CD14-positive monocyte (primary cell): ENCODE results near the gene GABRG3. TPM values are rescaled to one million over a fixed set of nuclear protein-coding genes. Genes with fewer than 3 reads are reported as not detected.

Experiments
- DNase-seq, 3 donors: peaks; one replicate each; pipeline ENCODE4 v3.0.0-alpha.2; 2011 to 2022
- H2AFZ ChIP-seq: 2 replicates; pipeline ENCODE4 v1.6.0; 2012; ENCODE audit warnings: mild to moderate bottlenecking, low read depth, low read length, inconsistent platforms; ENCODE audit not compliant: insufficient read depth, poor library complexity, severe bottlenecking
- H3K27ac ChIP-seq, 2 donors: 1 replicate in 1 of 2; 2 replicates in 1 of 2; pipeline ENCODE4 v1.5.1; 2012 to 2013; ENCODE audit warnings: low read length in 2 of 2, control low read depth in 1 of 2, inconsistent platforms in 1 of 2, low read depth in 1 of 2, mild to moderate bottlenecking in 1 of 2
- H3K27me3 ChIP-seq, 2 donors: one replicate each; pipeline versions ENCODE4 v1.6.0 to v1.6.1; 2011 to 2013; ENCODE audit warnings: low read length in 2 of 2; ENCODE audit not compliant: control insufficient read depth in 2 of 2, insufficient read depth in 2 of 2
- H3K36me3 ChIP-seq, 2 donors: replicated peaks in 1 of 2; 1 replicate in 1 of 2; 2 replicates in 1 of 2; pipeline versions ENCODE4 v1.5.1 to v1.6.1; 2012 to 2013; ENCODE audit warnings: low read length in 2 of 2, control low read depth in 1 of 2, inconsistent platforms in 1 of 2, mild to moderate bottlenecking in 1 of 2; ENCODE audit not compliant: insufficient read depth in 2 of 2, control insufficient read depth in 1 of 2
- H3K4me1 ChIP-seq, 2 donors: 1 replicate in 1 of 2; 2 replicates in 1 of 2; pipeline versions ENCODE4 v1.5.1 to v1.6.1; 2012 to 2013; ENCODE audit warnings: low read length in 2 of 2, control low read depth in 1 of 2, inconsistent platforms in 1 of 2, mild to moderate bottlenecking in 1 of 2, moderate library complexity in 1 of 2; ENCODE audit not compliant: insufficient read depth in 2 of 2, control insufficient read depth in 1 of 2
- H3K4me2 ChIP-seq: replicated peaks from 2 replicates; pipeline ENCODE3; 2012; ENCODE audit warnings: low read length, moderate library complexity, mild to moderate bottlenecking; ENCODE audit not compliant: poor library complexity, severe bottlenecking; ENCODE audit errors: extremely low read depth
- H3K4me3 ChIP-seq, 3 experiments: fragments of 200-600 bp in 1 of 3; sonication (generic) in 1 of 3; replicated peaks in 1 of 3; 1 replicate in 2 of 3; 2 replicates in 1 of 3; pipeline ENCODE4 v1.5.1; 2011 to 2013; ENCODE audit warnings: low read length in 3 of 3, mild to moderate bottlenecking in 3 of 3, control low read depth in 2 of 3, low read depth in 2 of 3, inconsistent platforms in 1 of 3, moderate library complexity in 1 of 3
- H3K79me2 ChIP-seq: 2 replicates; pipeline ENCODE4 v1.6.0; 2012; ENCODE audit warnings: mild to moderate bottlenecking, control low read depth, inconsistent platforms, low read length, moderate library complexity; ENCODE audit not compliant: insufficient read depth
- H3K9ac ChIP-seq: 2 replicates; pipeline ENCODE4 v1.6.0; 2017; ENCODE audit warnings: low read length, mild to moderate bottlenecking; ENCODE audit not compliant: insufficient read depth, poor library complexity, severe bottlenecking
- H3K9me3 ChIP-seq, 2 donors: replicated peaks in 1 of 2; 1 replicate in 1 of 2; 2 replicates in 1 of 2; pipeline versions ENCODE4 v1.5.1 to v1.6.1; 2012 to 2013; ENCODE audit warnings: low read length in 2 of 2, control low read depth in 1 of 2; ENCODE audit not compliant: control insufficient read depth in 1 of 2, insufficient read depth in 1 of 2
- H4K20me1 ChIP-seq: 2 replicates; pipeline ENCODE4 v1.6.0; 2012; ENCODE audit warnings: mild to moderate bottlenecking, low read length, control low read depth, moderate library complexity; ENCODE audit not compliant: insufficient read depth
- H3K27ac Mint-ChIP-seq, 7 donors: one replicate each; pipeline ENCODE4 v1.8.0; 2020; ENCODE audit warnings: mild to moderate bottlenecking in 7 of 7, mixed read lengths in 7 of 7, moderate library complexity in 6 of 7, inconsistent platforms in 2 of 7
- H3K27me3 Mint-ChIP-seq, 3 donors: one replicate each; pipeline ENCODE4 v1.8.0; 2021 to 2022; ENCODE audit warnings: low read depth in 3 of 3, mild to moderate bottlenecking in 3 of 3, mixed read lengths in 3 of 3, moderate library complexity in 3 of 3, inconsistent platforms in 1 of 3
- H3K36me3 Mint-ChIP-seq, 2 donors: one replicate each; pipeline ENCODE4 v1.8.0; 2020; ENCODE audit warnings: mixed read lengths in 2 of 2, inconsistent platforms in 1 of 2, mild to moderate bottlenecking in 1 of 2
- H3K4me1 Mint-ChIP-seq: one replicate; pipeline ENCODE4 v1.8.0; 2020; ENCODE audit warnings: mild to moderate bottlenecking, mixed read lengths
- H3K4me3 Mint-ChIP-seq, 2 donors: one replicate each; pipeline ENCODE4 v1.8.0; 2020; ENCODE audit warnings: mild to moderate bottlenecking in 2 of 2, mixed read lengths in 2 of 2, moderate library complexity in 1 of 2
- H3K9me3 Mint-ChIP-seq, 7 donors: one replicate each; pipeline ENCODE4 v1.8.0; 2020 to 2022; ENCODE audit warnings: mixed read lengths in 7 of 7, mild to moderate bottlenecking in 6 of 7, moderate library complexity in 6 of 7, inconsistent platforms in 2 of 7
- CTCF ChIP-seq: fragments of 200-600 bp; IDR thresholded peaks from one replicate; pipeline ENCODE4 v1.8.0; 2022; ENCODE audit warnings: antibody characterized with exemption, mild to moderate bottlenecking
- WGBS: methylation state at CpG from one replicate; pipeline ENCODE4 v1.1.5; 2013; ENCODE audit warnings: missing lambda C conversion rate; ENCODE audit not compliant: insufficient coverage; 5-methylcytosine and 5-hydroxymethylcytosine counted together
- intact Hi-C, 2 donors: fragments of 100-400 bp; cut with micrococcal nuclease; formaldehyde crosslinking; loops; one replicate each; pipeline versions ENCODE4 v1.15.0 to v1.15.1; 2023
- polyA plus RNA-seq, 3 donors: library from polyadenylated mRNA; depleted of rRNA in 1 of 3; unstranded in 2 of 3; stranded (reverse) in 1 of 3; fragments of 300-500 nt in 2 of 3; fragments of >200 nt in 1 of 3; fragmentation: Illumina TruSeq in 2 of 3; gene quantifications; 1 replicate in 2 of 3; 2 replicates in 1 of 3; pipeline ENCODE4 v1.2.3, GENCODE V29; 2012 to 2021

GABRG3 gene
- polyA plus RNA-seq, 3 donors: not detected

GRCh38 chr15:27585041-27585640, 614.2 kb downstream of the GABRG3 start:
- H3K9me3 Mint-ChIP-seq: peaks cover 0 to 24% (median 10%) of the 10 kb centered on the region in 7 donors
- WGBS: no CpG with 5 or more reads among the region's 6 CpGs

GRCh38 chr15:27587810-27588209, 616.8 kb downstream of the GABRG3 start:
- Histone ChIP-seq H3K9me3 (peaks cover 15 to 45% of the 10 kb centered on the region in 2 donors), H2AFZ (no peak overlapping the region), H3K4me2 (no peak overlapping the region), H3K36me3 (no peaks in the 10 kb centered on the region), H3K27me3 (no peaks in the 10 kb centered on the region), H3K4me3 (no peak overlapping the region), H3K9ac (no peak overlapping the region), H4K20me1 (no peaks in the 10 kb centered on the region), H3K4me1 (no peaks in the 10 kb centered on the region), H3K27ac (no peak overlapping the region), H3K79me2 (no peaks in the 10 kb centered on the region)
- no peak for TF ChIP-seq CTCF
- WGBS: 46% methylated on average over 5 of the region's 14 CpGs
- no peak overlapping the region for H3K27ac Mint-ChIP-seq
- H3K36me3 Mint-ChIP-seq: no peaks in the 10 kb centered on the region
- H3K4me1 Mint-ChIP-seq: no peaks in the 10 kb centered on the region
- intact Hi-C loops: no loop called here
- no peak for DNase-seq
- H3K27me3 Mint-ChIP-seq: peaks cover 0 to 4% (median 0%) of the 10 kb centered on the region in 3 donors
- no peak overlapping the region for H3K4me3 Mint-ChIP-seq
- H3K9me3 Mint-ChIP-seq: peaks cover 0 to 16% (median 7%) of the 10 kb centered on the region in 7 donors

More at GRCh38 chr15:27585041-27585640, 614.2 kb downstream of the GABRG3 start:
- intact Hi-C loops: no loop called here
- H3K4me1 ChIP-seq: no peaks in the 10 kb centered on the region
- no peaks in the 10 kb centered on the region for H3K79me2 ChIP-seq
- Mint-ChIP-seq H3K4me3 (no peak overlapping the region), H3K4me1 (no peaks in the 10 kb centered on the region), H3K36me3 (no peaks in the 10 kb centered on the region), H3K27me3 (peaks cover 0 to 4% (median 1%) of the 10 kb centered on the region in 3 donors), H3K27ac (no peak overlapping the region)
- no peak overlapping the region for H3K4me3 ChIP-seq
- no peak for TF ChIP-seq CTCF
- H3K9me3 ChIP-seq: peaks cover 14 to 29% of the 10 kb centered on the region in 2 donors
- H3K27ac ChIP-seq: no peak overlapping the region
- no peak for DNase-seq
- no peak overlapping the region for H3K9ac ChIP-seq
- no peaks in the 10 kb centered on the region for H3K27me3 ChIP-seq
- H3K36me3 ChIP-seq: no peaks in the 10 kb centered on the region
- no peak overlapping the region for H3K4me2 ChIP-seq
- no peak overlapping the region for H2AFZ ChIP-seq
- no peaks in the 10 kb centered on the region for H4K20me1 ChIP-seq
